NT2/D1 (cell line): ENCODE data around the gene CYP24A1.

Source experiments
- SUZ12 ChIP-seq: IDR thresholded peaks from 2 replicates; pipeline ENCODE4 v1.6.1; 2011; ENCODE audit not compliant: insufficient read length, insufficient read depth; ENCODE audit errors: extremely low read depth
- YY1 ChIP-seq: IDR thresholded peaks from 2 replicates; pipeline ENCODE4 v1.6.1; 2011; ENCODE audit not compliant: insufficient read length, insufficient read depth

DNA sequence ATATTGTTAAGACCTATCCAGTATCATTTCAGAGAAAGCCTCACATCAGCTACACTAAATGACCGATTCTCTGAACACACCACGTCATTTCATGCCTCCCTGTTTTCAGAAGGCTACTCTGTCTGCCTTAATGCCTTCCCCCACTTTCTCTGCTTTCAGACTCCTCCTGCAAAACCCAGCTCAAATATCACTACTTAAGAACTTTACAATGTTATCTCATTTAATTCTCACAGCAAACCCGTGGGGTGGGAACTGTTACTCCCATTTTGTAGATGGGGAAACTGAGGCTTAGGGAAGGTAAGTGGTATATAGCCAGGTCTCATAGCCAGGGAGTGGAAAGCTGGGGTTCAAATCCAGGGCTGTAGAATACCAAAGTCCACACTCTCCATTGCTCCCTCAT is 2.8 kb downstream of the CYP24A1 start:
- TF ChIP-seq YY1 = no peak
- peak; percentile 5 for TF ChIP-seq SUZ12
